GM21381 (cell line): ENCODE data around the gene COL17A1.

Source experiments
- ATAC-seq: cut with Tn5 transposase; IDR thresholded peaks from one replicate; pipeline ENCODE4 v1.9.1; 2021; ENCODE audit warnings: mild to moderate bottlenecking, moderate library complexity; ENCODE audit not compliant: unreplicated experiment

The COL17A1 gene

GRCh38 chr10:104098358-104098925 is 12.8 kb upstream of the COL17A1 start:
- no peak for ATAC-seq

- no peak for ATAC-seq
Measured at GRCh38 chr10:104096692-104097091, 11.0 kb upstream of the COL17A1 start.

GRCh38 chr10:104092749-104093148 is 7.1 kb upstream of the COL17A1 start:
- no peak for ATAC-seq

- ATAC-seq, result no peak
Measured at GRCh38 chr10:104090611-104091010, 4.9 kb upstream of the COL17A1 start.

GRCh38 chr10:104089621-104090020 is 3.9 kb upstream of the COL17A1 start:
- no peak for ATAC-seq

- no peak for ATAC-seq
Measured at GRCh38 chr10:104088239-104088638, 2.6 kb upstream of the COL17A1 start.

GRCh38 chr10:104084482-104085142 is 1.1 kb downstream of the COL17A1 start:
- ATAC-seq, result no peak

- ATAC-seq, result no peak
Measured at GRCh38 chr10:104081998-104082397, 3.7 kb downstream of the COL17A1 start.

- no peak for ATAC-seq
Measured at GRCh38 chr10:104080762-104081161, 4.9 kb downstream of the COL17A1 start.

- ATAC-seq, result no peak
Measured at GRCh38 chr10:104077663-104078151, 8.0 kb downstream of the COL17A1 start.

GRCh38 chr10:104077247-104077646 is 8.4 kb downstream of the COL17A1 start:
- no peak for ATAC-seq

- no peak for ATAC-seq
Measured at GRCh38 chr10:104076743-104077160, 8.9 kb downstream of the COL17A1 start.

- no peak for ATAC-seq
Measured at GRCh38 chr10:104074505-104074904, 11.2 kb downstream of the COL17A1 start.

GRCh38 chr10:104072786-104073185 is 12.9 kb downstream of the COL17A1 start:
- ATAC-seq, result no peak

GRCh38 chr10:104069613-104070012 is 16.1 kb downstream of the COL17A1 start:
- ATAC-seq, result no peak

- ATAC-seq, result no peak
Measured at GRCh38 chr10:104067525-104067924, 18.2 kb downstream of the COL17A1 start.

- no peak for ATAC-seq
Measured at GRCh38 chr10:104066945-104067344, 18.7 kb downstream of the COL17A1 start.

GRCh38 chr10:104065748-104066147 is 19.9 kb downstream of the COL17A1 start:
- ATAC-seq, result no peak

- no peak for ATAC-seq
Measured at GRCh38 chr10:104061196-104061595, 24.5 kb downstream of the COL17A1 start.

GRCh38 chr10:104059364-104059763 is 26.3 kb downstream of the COL17A1 start:
- no peak for ATAC-seq

- no peak for ATAC-seq
Measured at GRCh38 chr10:104057717-104058116, 28.0 kb downstream of the COL17A1 start.

GRCh38 chr10:104056619-104057273 is 28.9 kb downstream of the COL17A1 start:
- ATAC-seq, result no peak
